ENCODE data around the gene DNMT3A.

DNA sequence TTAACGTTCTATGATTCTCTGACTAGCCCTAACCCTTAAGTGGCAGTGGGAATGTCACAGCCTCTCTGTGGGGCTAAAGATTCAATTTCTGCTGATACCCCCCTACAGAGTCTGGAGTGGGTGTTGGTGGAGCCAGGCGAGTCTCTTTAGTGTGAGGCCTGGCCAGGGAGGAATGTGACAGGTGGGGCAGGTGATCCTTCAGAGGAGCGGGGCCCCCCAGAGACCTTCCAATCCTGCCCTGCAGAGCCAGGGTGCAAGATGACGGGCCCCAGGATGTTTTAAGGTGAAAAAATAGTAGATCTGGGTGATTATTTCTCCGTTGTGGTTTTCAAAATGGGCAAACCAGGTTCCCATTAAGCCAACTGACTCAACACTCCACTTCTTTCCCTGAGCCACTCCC lies 28.2 kb upstream of the DNMT3A start:
- TF ChIP-seq, protein P1, sequence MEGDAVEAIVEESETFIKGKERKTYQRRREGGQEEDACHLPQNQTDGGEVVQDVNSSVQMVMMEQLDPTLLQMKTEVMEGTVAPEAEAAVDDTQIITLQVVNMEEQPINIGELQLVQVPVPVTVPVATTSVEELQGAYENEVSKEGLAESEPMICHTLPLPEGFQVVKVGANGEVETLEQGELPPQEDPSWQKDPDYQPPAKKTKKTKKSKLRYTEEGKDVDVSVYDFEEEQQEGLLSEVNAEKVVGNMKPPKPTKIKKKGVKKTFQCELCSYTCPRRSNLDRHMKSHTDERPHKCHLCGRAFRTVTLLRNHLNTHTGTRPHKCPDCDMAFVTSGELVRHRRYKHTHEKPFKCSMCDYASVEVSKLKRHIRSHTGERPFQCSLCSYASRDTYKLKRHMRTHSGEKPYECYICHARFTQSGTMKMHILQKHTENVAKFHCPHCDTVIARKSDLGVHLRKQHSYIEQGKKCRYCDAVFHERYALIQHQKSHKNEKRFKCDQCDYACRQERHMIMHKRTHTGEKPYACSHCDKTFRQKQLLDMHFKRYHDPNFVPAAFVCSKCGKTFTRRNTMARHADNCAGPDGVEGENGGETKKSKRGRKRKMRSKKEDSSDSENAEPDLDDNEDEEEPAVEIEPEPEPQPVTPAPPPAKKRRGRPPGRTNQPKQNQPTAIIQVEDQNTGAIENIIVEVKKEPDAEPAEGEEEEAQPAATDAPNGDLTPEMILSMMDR (IDR thresholded peaks at IDR 0.05) = no peak
- no peak for TF ChIP-seq POLR2A (IDR thresholded peaks at IDR 0.05; ENCODE audit: low read depth)
